Bronchial epithelial cell (primary cell): Measurements from ENCODE around the gene NUMBL. TPM values are rescaled to one million over a fixed set of nuclear protein-coding genes. Genes with fewer than 3 reads are reported as not detected.

ENCODE experiments used
- DNase-seq: peaks from one replicate; pipeline ENCODE4 v3.0.0-alpha.2; 2010; ENCODE audit warnings: low read depth
- FAIRE-seq: peaks from 2 replicates; lab custom pipeline; 2011; peaks lifted over from hg19 to GRCh38; lab: Jason Lieb, UNC
- H3K27me3 ChIP-seq: 2 replicates; pipeline ENCODE4 v1.5.1; 2011; ENCODE audit warnings: low read length; ENCODE audit not compliant: control insufficient read depth, insufficient read depth
- H3K36me3 ChIP-seq: 2 replicates; pipeline ENCODE4 v1.5.1; 2011; ENCODE audit warnings: low read length; ENCODE audit not compliant: control insufficient read depth, insufficient read depth
- H3K4me3 ChIP-seq: 2 replicates; pipeline ENCODE4 v1.5.1; 2011; ENCODE audit warnings: mild to moderate bottlenecking, low read depth, low read length, control low read depth
- total RNA-seq: library from RNA; depleted of rRNA; stranded (reverse); fragments of >200 nt; gene quantifications from 2 replicates; pipeline ENCODE4 v1.2.1, GENCODE V29; 2014
- TF ChIP-seq, protein P1 (sequence below): IDR thresholded peaks from 2 replicates; pipeline ENCODE4 v1.5.1; 2011; ENCODE audit warnings: mild to moderate bottlenecking, moderate library complexity, low read length, control low read depth, inconsistent platforms; ENCODE audit not compliant: insufficient read depth, severe bottlenecking

NUMBL gene
- total RNA-seq, 1 donor from 2014 or later = 8.4 TPM

DNA sequence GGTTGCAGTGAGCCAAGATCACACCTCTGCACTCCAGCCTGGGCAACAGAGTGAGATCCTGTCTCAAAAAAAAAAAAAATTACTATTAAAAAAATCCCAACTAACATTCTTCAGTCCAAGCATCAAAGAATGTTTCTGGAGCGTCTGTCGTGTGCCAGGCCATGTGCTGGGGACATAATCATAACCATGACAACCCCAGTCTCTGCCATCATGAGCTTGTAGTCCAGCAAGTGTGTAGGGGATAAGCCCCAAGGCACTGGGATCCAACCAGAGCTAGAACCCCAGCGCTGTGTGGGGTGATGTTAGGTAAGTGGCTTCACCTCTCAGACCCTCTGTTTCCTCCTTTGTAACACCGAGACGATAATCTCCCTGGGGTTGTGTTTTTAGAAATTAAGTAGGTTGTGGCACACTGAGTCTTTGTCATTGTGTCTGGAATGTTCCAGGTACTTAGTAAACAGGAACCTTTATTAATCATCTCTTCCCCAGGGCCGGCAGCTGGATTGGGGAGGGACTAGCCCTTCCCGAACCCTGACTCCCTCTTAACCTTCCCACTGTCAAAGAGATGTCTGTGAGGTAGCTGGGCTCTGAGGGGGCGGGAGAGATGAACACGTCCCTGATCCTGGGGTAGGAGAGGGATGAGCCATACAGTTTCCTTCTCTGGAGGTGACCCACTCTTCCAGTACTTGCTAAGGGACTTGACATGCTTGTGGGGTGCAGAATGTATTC lies 31.6 kb upstream of the NUMBL start:
- no peak for FAIRE-seq
- no peaks in the 10 kb centered on the region for H3K27me3 ChIP-seq
- TF ChIP-seq, protein P1, sequence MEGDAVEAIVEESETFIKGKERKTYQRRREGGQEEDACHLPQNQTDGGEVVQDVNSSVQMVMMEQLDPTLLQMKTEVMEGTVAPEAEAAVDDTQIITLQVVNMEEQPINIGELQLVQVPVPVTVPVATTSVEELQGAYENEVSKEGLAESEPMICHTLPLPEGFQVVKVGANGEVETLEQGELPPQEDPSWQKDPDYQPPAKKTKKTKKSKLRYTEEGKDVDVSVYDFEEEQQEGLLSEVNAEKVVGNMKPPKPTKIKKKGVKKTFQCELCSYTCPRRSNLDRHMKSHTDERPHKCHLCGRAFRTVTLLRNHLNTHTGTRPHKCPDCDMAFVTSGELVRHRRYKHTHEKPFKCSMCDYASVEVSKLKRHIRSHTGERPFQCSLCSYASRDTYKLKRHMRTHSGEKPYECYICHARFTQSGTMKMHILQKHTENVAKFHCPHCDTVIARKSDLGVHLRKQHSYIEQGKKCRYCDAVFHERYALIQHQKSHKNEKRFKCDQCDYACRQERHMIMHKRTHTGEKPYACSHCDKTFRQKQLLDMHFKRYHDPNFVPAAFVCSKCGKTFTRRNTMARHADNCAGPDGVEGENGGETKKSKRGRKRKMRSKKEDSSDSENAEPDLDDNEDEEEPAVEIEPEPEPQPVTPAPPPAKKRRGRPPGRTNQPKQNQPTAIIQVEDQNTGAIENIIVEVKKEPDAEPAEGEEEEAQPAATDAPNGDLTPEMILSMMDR = no peak
- peak; percentile 84 for DNase-seq
- H3K4me3 ChIP-seq = no peak overlapping the region
- peaks cover 35% of the 10 kb centered on the region for H3K36me3 ChIP-seq

- no peak for FAIRE-seq
- peaks cover 29% of the 10 kb centered on the region for H3K36me3 ChIP-seq
- DNase-seq = no peak
Measured at GRCh38 chr19:40721140-40721486, 30.7 kb upstream of the NUMBL start.

DNA sequence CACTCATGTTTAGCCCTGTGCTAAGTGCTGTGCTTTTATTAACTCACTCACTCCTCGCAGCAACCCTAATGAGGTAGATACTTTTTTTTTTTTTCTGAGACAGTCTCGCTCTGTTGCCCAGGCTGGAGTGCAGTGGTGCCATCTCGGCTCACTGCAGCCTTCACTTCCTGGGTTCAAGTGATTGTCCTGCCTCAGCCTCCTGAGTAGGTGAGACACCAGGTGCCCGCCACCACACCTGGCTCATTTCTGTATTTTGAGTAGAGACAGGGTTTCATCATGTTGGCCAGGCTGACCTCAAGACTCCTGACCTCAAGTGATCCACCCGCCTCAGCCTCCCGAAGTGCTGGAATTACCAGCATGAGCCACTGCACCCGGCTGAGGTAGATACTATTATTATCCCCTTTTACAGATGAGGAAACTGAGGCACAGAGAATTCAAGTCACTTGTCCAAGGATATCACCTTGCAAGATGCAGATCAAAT lies 29.0 kb upstream of the NUMBL start:
- FAIRE-seq (no peak), DNase-seq (no peak)
- Histone ChIP-seq H3K27me3 (no peaks in the 10 kb centered on the region), H3K36me3 (peaks cover 21% of the 10 kb centered on the region), H3K4me3 (peak overlapping the region; percentile 99)
- TF ChIP-seq, protein P1 = no peak

More at GRCh38 chr19:40721140-40721486, 30.7 kb upstream of the NUMBL start:
- TF ChIP-seq, protein P1 = no peak
- Histone ChIP-seq H3K4me3 (no peak overlapping the region), H3K27me3 (no peaks in the 10 kb centered on the region)

DNA sequence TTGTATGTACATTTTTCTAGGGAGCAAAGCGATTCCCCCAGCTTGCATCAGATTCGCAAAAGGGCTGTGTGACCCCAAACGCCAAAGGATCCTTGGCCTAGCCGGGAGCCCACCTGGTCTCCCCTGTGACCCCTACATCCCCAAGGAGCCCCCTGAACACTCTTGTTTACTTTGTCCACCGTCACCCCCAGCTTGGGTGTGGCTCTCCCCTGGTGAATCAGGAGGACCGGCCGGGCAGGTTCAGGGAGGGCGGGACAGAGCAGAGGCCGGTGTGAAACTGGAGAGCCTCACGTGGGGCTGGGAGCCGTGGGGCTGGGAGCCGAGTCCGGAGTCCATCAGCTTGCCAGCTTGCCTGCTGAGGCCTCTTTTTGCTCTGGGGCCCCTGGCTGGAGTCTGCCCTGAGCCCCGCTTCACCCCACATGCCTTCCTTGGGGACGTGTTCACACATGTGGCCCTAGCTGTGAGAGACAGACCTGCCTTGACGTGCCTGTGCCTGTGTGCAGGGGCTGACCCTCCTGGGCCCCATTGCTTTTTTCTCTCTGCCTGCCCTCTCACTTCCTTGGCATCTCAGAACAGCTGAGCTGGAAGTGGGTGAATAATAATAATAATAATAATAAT lies 28.4 kb upstream of the NUMBL start:
- no peak for FAIRE-seq
- DNase-seq = peak; percentile 92
- Histone ChIP-seq H3K36me3 (peaks cover 16% of the 10 kb centered on the region), H3K4me3 (peak overlapping the region; percentile 99), H3K27me3 (no peaks in the 10 kb centered on the region)
- TF ChIP-seq, protein P1 = no peak

GRCh38 chr19:40717880-40718773 lies 27.7 kb upstream of the NUMBL start:
- H3K36me3 ChIP-seq = peaks cover 13% of the 10 kb centered on the region
- peak; percentile 33 for DNase-seq
- TF ChIP-seq, protein P1 = no peak
- peak overlapping the region; percentile 99 for H3K4me3 ChIP-seq
- FAIRE-seq = no peak
- no peaks in the 10 kb centered on the region for H3K27me3 ChIP-seq
